Measurements from ENCODE around the gene RNU5D-1.

- TF ChIP-seq MAX (IDR thresholded peaks at IDR 0.05; ENCODE audit: low read depth, low read length) (no peak), CTCF (IDR thresholded peaks at IDR 0.05; ENCODE audit: low read depth, low read length) (peak; percentile 82)
These were observed at the start of gene RNU5D-1 for GRCh38 chr1:44730741-44731512.

Measured in NB4 (cell line).